ENCODE measurements around the gene SREBF1. TPM values are rescaled to one million over a fixed set of nuclear protein-coding genes. Genes with fewer than 3 reads are reported as not detected.
A peak's percentile ranks its signal among the peaks of the same experiment; 100 is the strongest.

The SREBF1 gene
- total RNA-seq, 1 experiment from 2014 or later, result 167 TPM

- no peaks in the 10 kb centered on the region for H3K9me2 ChIP-seq (replicated peaks; ENCODE audit: low read length)
- no peaks in the 10 kb centered on the region for H3K27me3 ChIP-seq (ENCODE audit: low read length)
- TF ChIP-seq EZH2 (IDR thresholded peaks at IDR 0.05; ENCODE audit: low read length, unreplicated experiment), result no peak
- BruUV-seq (replicated peaks), result no TSS peak
- no peaks in the 10 kb centered on the region for H3K36me3 ChIP-seq (ENCODE audit: low read depth, low read length)
- no peak overlapping the region for H3K4me3 ChIP-seq (ENCODE audit: low read length)
- POLR2A ChIA-PET (ENCODE audit: unreplicated experiment), result no interaction called here
- intact Hi-C loops (cut with micrococcal nuclease), result no loop called here
- no peak overlapping the region for H3K27ac ChIP-seq (ENCODE audit: low read length)
- peaks cover 6% of the 10 kb centered on the region; the same call in 1 of the 2 replicates for H3K79me2 ChIP-seq (ENCODE audit: low read length)
- no peaks in the 10 kb centered on the region for H4K20me1 ChIP-seq (ENCODE audit: low read length)
- H2AFZ ChIP-seq (ENCODE audit: low read length), result no peak overlapping the region
- ATAC-seq (no peak), DNase-seq (no peak)
- peaks cover 30% of the 10 kb centered on the region for H3K4me1 ChIP-seq (ENCODE audit: insufficient read depth, low read length)
- H3F3A ChIP-seq (ENCODE audit: low read length, unreplicated experiment), result peaks cover 6% of the 10 kb centered on the region
- H3K9ac ChIP-seq (ENCODE audit: low read length), result no peak overlapping the region
- H3K4me2 ChIP-seq (ENCODE audit: low read length), result no peak overlapping the region
- CTCF ChIA-PET, result no interaction called here
- H3K9me3 ChIP-seq (ENCODE audit: low read length), result no peaks in the 10 kb centered on the region
Observed at GRCh38 chr17:17843096-17843495, 6.3 kb upstream of the SREBF1 start.

- peaks cover 10% of the 10 kb centered on the region for H3K79me2 ChIP-seq (ENCODE audit: low read length)
- no TSS peak for BruUV-seq (replicated peaks)
- POLR2A ChIA-PET (ENCODE audit: unreplicated experiment), result no interaction called here
Observed at GRCh38 chr17:17842111-17842876, 5.5 kb upstream of the SREBF1 start.

DNA sequence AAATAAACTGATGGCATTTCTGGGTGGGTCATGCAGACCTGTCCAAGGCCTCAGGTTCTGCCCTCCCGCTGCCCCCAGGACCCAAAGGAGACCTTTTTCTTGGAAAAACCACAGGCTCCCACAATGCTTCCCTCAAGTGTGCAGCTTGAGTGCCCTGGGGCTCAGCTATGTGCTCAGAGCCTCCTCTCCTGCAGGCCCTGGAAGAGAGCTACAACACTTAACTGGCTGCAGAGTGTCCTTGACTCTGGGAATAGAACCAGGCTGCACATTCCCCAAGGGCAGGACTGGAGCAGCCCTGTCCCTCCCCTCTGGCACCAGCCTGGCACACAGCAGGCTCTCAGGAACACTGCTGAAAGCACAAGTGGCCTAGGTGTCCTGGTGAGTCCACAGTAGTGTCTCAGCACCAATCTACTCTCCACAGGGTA is 4.8 kb upstream of the SREBF1 start:
- Histone ChIP-seq H3K4me3 (ENCODE audit: low read length) (no peak overlapping the region), H3K27ac (ENCODE audit: low read length) (peak overlapping the region; percentile 97), H3K9ac (ENCODE audit: low read length) (no peak overlapping the region), H3K27me3 (ENCODE audit: low read length) (no peaks in the 10 kb centered on the region), H3K4me2 (ENCODE audit: low read length) (no peak overlapping the region), H3K4me1 (ENCODE audit: insufficient read depth, low read length) (peaks cover 43% of the 10 kb centered on the region), H3K9me3 (ENCODE audit: low read length) (no peaks in the 10 kb centered on the region), H2AFZ (ENCODE audit: low read length) (no peak overlapping the region), H3K36me3 (ENCODE audit: low read depth, low read length) (no peaks in the 10 kb centered on the region), H4K20me1 (ENCODE audit: low read length) (no peaks in the 10 kb centered on the region), H3K9me2 (replicated peaks; ENCODE audit: low read length) (no peaks in the 10 kb centered on the region), H3F3A (ENCODE audit: low read length, unreplicated experiment) (peaks cover 6% of the 10 kb centered on the region), H3K79me2 (ENCODE audit: low read length) (peaks cover 17% of the 10 kb centered on the region)
- POLR2A ChIA-PET (ENCODE audit: unreplicated experiment), result no interaction called here
- CTCF ChIA-PET, result no interaction called here
- TF ChIP-seq EZH2 (IDR thresholded peaks at IDR 0.05; ENCODE audit: low read length, unreplicated experiment) (no peak), EZH2phosphoT487 (IDR thresholded peaks at IDR 0.05; ENCODE audit: borderline replicate concordance, low read length) (no peak)
- TF ChIP-seq, protein P1, sequence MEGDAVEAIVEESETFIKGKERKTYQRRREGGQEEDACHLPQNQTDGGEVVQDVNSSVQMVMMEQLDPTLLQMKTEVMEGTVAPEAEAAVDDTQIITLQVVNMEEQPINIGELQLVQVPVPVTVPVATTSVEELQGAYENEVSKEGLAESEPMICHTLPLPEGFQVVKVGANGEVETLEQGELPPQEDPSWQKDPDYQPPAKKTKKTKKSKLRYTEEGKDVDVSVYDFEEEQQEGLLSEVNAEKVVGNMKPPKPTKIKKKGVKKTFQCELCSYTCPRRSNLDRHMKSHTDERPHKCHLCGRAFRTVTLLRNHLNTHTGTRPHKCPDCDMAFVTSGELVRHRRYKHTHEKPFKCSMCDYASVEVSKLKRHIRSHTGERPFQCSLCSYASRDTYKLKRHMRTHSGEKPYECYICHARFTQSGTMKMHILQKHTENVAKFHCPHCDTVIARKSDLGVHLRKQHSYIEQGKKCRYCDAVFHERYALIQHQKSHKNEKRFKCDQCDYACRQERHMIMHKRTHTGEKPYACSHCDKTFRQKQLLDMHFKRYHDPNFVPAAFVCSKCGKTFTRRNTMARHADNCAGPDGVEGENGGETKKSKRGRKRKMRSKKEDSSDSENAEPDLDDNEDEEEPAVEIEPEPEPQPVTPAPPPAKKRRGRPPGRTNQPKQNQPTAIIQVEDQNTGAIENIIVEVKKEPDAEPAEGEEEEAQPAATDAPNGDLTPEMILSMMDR (conservative IDR thresholded peaks at IDR 0.05; ENCODE audit: low read depth, low read length), result no peak
- ATAC-seq, result no peak
- no peak for DNase-seq
- intact Hi-C loops (cut with micrococcal nuclease), result no loop called here
- no TSS peak for BruUV-seq (replicated peaks)

More at GRCh38 chr17:17842111-17842876, 5.5 kb upstream of the SREBF1 start:
- CTCF ChIA-PET, result no interaction called here
- no peak overlapping the region for H2AFZ ChIP-seq (ENCODE audit: low read length)
- no peaks in the 10 kb centered on the region for H3K9me3 ChIP-seq (ENCODE audit: low read length)
- H3K9ac ChIP-seq (ENCODE audit: low read length), result no peak overlapping the region
- intact Hi-C loops (cut with micrococcal nuclease), result no loop called here
- H3K9me2 ChIP-seq (replicated peaks; ENCODE audit: low read length), result no peaks in the 10 kb centered on the region
- ATAC-seq, result no peak
- H4K20me1 ChIP-seq (ENCODE audit: low read length), result no peaks in the 10 kb centered on the region
- peaks cover 38% of the 10 kb centered on the region for H3K4me1 ChIP-seq (ENCODE audit: insufficient read depth, low read length)
- TF ChIP-seq EZH2phosphoT487 (IDR thresholded peaks at IDR 0.05; ENCODE audit: borderline replicate concordance, low read length), result no peak
- TF ChIP-seq EZH2 (IDR thresholded peaks at IDR 0.05; ENCODE audit: low read length, unreplicated experiment), result no peak
- TF ChIP-seq, protein P1 (conservative IDR thresholded peaks at IDR 0.05; ENCODE audit: low read depth, low read length), result no peak
- H3F3A ChIP-seq (ENCODE audit: low read length, unreplicated experiment), result peaks cover 6% of the 10 kb centered on the region
- H3K27ac ChIP-seq (ENCODE audit: low read length), result no peak overlapping the region
- no peak for DNase-seq
- H3K4me3 ChIP-seq (ENCODE audit: low read length), result no peak overlapping the region
- no peaks in the 10 kb centered on the region for H3K36me3 ChIP-seq (ENCODE audit: low read depth, low read length)
- no peak overlapping the region for H3K4me2 ChIP-seq (ENCODE audit: low read length)
- no peaks in the 10 kb centered on the region for H3K27me3 ChIP-seq (ENCODE audit: low read length)
